ENCODE data around the gene SLC30A5.

Gene SLC30A5

DNA sequence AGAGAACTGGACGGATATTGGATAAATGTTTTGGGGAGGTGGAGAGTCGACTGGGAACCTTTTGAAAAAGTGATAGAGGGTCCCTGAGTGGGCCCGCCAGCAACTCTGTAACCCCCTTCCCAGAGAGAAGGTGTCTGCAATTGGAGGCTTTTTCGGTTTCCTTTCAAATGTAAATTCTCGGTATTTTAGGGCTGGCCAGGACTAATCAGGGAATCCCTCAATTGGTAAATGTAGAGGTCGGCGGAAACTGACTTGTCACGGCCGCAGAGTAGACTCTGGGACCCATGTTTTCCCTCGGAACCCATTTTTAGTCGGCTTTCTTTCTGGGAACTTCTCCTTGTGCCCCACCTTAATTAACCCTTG is 73.7 kb downstream of the SLC30A5 start:
- no peak for TF ChIP-seq POLR2AphosphoS5 (IDR thresholded peaks at IDR 0.05; ENCODE audit: low read depth, low read length)
- TF ChIP-seq REST (IDR thresholded peaks at IDR 0.05; ENCODE audit: insufficient read depth in 1 of 2, low read depth in 2 of 2, low read length in 2 of 2): no peak
- TF ChIP-seq FOXP2 (optimal IDR thresholded peaks at IDR 0.05; ENCODE audit: borderline replicate concordance, extremely low read depth, extremely low read length, insufficient read depth): no peak
- TF ChIP-seq SIN3A (IDR thresholded peaks at IDR 0.05; ENCODE audit: borderline replicate concordance, insufficient read depth, low read length): no peak
- TF ChIP-seq TAF1 (IDR thresholded peaks at IDR 0.05; ENCODE audit: borderline replicate concordance, insufficient read depth, low read length): no peak

DNA sequence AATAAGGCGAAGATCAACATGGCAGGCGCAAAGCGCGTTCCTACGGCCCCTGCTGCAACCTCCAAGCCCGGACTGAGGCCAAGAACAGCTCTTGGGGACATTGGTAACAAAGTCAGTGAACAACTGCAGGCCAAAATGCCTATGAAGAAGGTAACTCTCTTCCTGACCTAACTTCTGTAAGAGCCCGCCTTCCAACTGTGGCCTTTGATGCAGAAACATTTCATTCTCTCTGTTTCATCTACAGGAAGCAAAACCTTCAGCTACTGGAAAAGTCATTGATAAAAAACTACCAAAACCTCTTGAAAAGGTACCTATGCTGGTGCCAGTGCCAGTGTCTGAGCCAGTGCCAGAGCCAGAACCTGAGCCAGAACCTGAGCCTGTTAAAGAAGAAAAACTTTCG is 74.1 kb downstream of the SLC30A5 start:
- TF ChIP-seq SIN3A (IDR thresholded peaks at IDR 0.05; ENCODE audit: borderline replicate concordance, insufficient read depth, low read length): no peak
- no peak for TF ChIP-seq TAF1 (IDR thresholded peaks at IDR 0.05; ENCODE audit: borderline replicate concordance, insufficient read depth, low read length)
- TF ChIP-seq POLR2AphosphoS5 (IDR thresholded peaks at IDR 0.05; ENCODE audit: low read depth, low read length): no peak
- TF ChIP-seq REST (IDR thresholded peaks at IDR 0.05; ENCODE audit: insufficient read depth in 1 of 2, low read depth in 2 of 2, low read length in 2 of 2): no peak
- TF ChIP-seq FOXP2 (optimal IDR thresholded peaks at IDR 0.05; ENCODE audit: borderline replicate concordance, extremely low read depth, extremely low read length, insufficient read depth): no peak

GRCh38 chr5:69170495-69170894 is 76.7 kb downstream of the SLC30A5 start:
- no peak for TF ChIP-seq TAF1 (IDR thresholded peaks at IDR 0.05; ENCODE audit: borderline replicate concordance, insufficient read depth, low read length)
- TF ChIP-seq SIN3A (IDR thresholded peaks at IDR 0.05; ENCODE audit: borderline replicate concordance, insufficient read depth, low read length): no peak
- TF ChIP-seq POLR2AphosphoS5 (IDR thresholded peaks at IDR 0.05; ENCODE audit: low read depth, low read length): no peak

GRCh38 chr5:69170969-69171368 is 77.2 kb downstream of the SLC30A5 start:
- no peak for TF ChIP-seq POLR2AphosphoS5 (IDR thresholded peaks at IDR 0.05; ENCODE audit: low read depth, low read length)
- TF ChIP-seq REST (IDR thresholded peaks at IDR 0.05; ENCODE audit: insufficient read depth in 1 of 2, low read depth in 2 of 2, low read length in 2 of 2): no peak
- no peak for TF ChIP-seq FOXP2 (optimal IDR thresholded peaks at IDR 0.05; ENCODE audit: borderline replicate concordance, extremely low read depth, extremely low read length, insufficient read depth)
- no peak for TF ChIP-seq SIN3A (IDR thresholded peaks at IDR 0.05; ENCODE audit: borderline replicate concordance, insufficient read depth, low read length)
- TF ChIP-seq TAF1 (IDR thresholded peaks at IDR 0.05; ENCODE audit: borderline replicate concordance, insufficient read depth, low read length): no peak
